ENCODE measurements around the gene CMIP.

DNA sequence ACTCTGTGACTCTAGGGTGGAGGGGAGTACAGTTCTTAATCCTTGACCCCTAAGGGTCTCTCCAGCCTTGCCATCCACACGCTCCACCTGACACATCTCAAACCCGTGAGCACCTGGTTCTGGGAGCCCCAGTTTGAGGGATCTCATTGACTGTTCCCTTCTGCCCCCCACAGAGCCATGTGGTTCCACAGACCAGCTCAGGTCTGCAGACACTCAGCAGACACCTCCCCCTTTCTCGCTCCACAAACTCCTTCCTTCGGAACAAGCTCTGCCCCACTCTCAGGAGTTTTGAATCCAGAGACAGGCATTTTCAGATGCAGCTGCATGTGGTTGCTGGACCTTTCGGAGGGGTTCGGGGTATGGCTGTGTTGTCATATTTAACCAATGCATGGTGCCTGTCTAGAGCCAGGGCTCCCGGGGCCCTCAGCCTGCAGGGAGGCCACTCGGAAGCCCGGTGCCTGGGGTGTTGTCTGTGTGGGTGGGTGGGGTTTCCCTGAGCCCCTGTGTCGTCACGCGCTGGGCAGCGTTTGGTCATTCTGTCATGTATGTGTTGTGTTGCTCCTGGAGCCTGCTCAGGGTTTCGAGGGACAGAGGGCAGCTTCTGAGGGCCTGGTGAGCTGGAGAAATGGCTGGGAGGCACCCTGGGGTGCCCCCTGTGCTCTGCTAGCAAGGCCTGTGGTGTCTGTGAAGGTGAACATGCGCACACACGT is 235.3 kb downstream of the CMIP start:
- TF ChIP-seq, protein P1, sequence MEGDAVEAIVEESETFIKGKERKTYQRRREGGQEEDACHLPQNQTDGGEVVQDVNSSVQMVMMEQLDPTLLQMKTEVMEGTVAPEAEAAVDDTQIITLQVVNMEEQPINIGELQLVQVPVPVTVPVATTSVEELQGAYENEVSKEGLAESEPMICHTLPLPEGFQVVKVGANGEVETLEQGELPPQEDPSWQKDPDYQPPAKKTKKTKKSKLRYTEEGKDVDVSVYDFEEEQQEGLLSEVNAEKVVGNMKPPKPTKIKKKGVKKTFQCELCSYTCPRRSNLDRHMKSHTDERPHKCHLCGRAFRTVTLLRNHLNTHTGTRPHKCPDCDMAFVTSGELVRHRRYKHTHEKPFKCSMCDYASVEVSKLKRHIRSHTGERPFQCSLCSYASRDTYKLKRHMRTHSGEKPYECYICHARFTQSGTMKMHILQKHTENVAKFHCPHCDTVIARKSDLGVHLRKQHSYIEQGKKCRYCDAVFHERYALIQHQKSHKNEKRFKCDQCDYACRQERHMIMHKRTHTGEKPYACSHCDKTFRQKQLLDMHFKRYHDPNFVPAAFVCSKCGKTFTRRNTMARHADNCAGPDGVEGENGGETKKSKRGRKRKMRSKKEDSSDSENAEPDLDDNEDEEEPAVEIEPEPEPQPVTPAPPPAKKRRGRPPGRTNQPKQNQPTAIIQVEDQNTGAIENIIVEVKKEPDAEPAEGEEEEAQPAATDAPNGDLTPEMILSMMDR (IDR thresholded peaks at IDR 0.05): no peak
- no peak for TF ChIP-seq POLR2A (IDR thresholded peaks at IDR 0.05)

Data from thyroid gland (tissue), 4 donors.